ENCODE results near the gene CDCA5.

The CDCA5 gene

GRCh38 chr11:65084598-65085375, 947 bp upstream of the CDCA5 start:
- Histone ChIP-seq H3K9me2 (ENCODE audit: low read depth, low read length) (no peaks in the 10 kb centered on the region), H3F3A (ENCODE audit: insufficient read depth, low read length) (no peaks in the 10 kb centered on the region), H3K4me3 (ENCODE audit: low read depth, low read length, poor library complexity, severe bottlenecking) (peak overlapping the region; percentile 97), H3K4me1 (ENCODE audit: insufficient read depth, low read length, severe bottlenecking) (peaks cover 38% of the 10 kb centered on the region), H3K9me3 (ENCODE audit: low read length) (no peaks in the 10 kb centered on the region), H3K9ac (ENCODE audit: low read length) (peak overlapping the region; percentile 98), H2AFZ (ENCODE audit: low read length) (no peak overlapping the region), H4K20me1 (ENCODE audit: insufficient read depth, low read length) (no peaks in the 10 kb centered on the region), H3K36me3 (ENCODE audit: insufficient read depth, low read length) (peaks cover 63% of the 10 kb centered on the region), H3K79me2 (ENCODE audit: insufficient read depth, low read length) (peaks cover 18% of the 10 kb centered on the region), H3K4me2 (ENCODE audit: low read length) (peak overlapping the region; percentile 98), H3K27me3 (ENCODE audit: insufficient read depth, low read length) (no peaks in the 10 kb centered on the region), H3K27ac (ENCODE audit: low read depth, low read length, poor library complexity, severe bottlenecking) (peak overlapping the region; percentile 51)
- no peak for TF ChIP-seq CTCF (IDR thresholded peaks at IDR 0.05; ENCODE audit: low read length)
- TF ChIP-seq EZH2 (IDR thresholded peaks at IDR 0.05; ENCODE audit: borderline replicate concordance, low read length), result no peak

GRCh38 chr11:65083134-65083833, 556 bp downstream of the CDCA5 start:
- no peaks in the 10 kb centered on the region for H3K9me2 ChIP-seq (ENCODE audit: low read depth, low read length)
- H2AFZ ChIP-seq (ENCODE audit: low read length), result no peak overlapping the region
- TF ChIP-seq EZH2 (IDR thresholded peaks at IDR 0.05; ENCODE audit: borderline replicate concordance, low read length), result no peak
- TF ChIP-seq CTCF (IDR thresholded peaks at IDR 0.05; ENCODE audit: low read length), result no peak
- no peaks in the 10 kb centered on the region for H3F3A ChIP-seq (ENCODE audit: insufficient read depth, low read length)
- H3K4me3 ChIP-seq (ENCODE audit: low read depth, low read length, poor library complexity, severe bottlenecking), result peak overlapping the region; percentile 97
- H3K36me3 ChIP-seq (ENCODE audit: insufficient read depth, low read length), result peaks cover 72% of the 10 kb centered on the region
- H3K27ac ChIP-seq (ENCODE audit: low read depth, low read length, poor library complexity, severe bottlenecking), result peak overlapping the region; percentile 62
- peak overlapping the region; percentile 98 for H3K4me2 ChIP-seq (ENCODE audit: low read length)
- peak overlapping the region; percentile 98 for H3K9ac ChIP-seq (ENCODE audit: low read length)
- no peaks in the 10 kb centered on the region for H3K27me3 ChIP-seq (ENCODE audit: insufficient read depth, low read length)
- no peaks in the 10 kb centered on the region for H4K20me1 ChIP-seq (ENCODE audit: insufficient read depth, low read length)
- peaks cover 18% of the 10 kb centered on the region for H3K79me2 ChIP-seq (ENCODE audit: insufficient read depth, low read length)
- no peaks in the 10 kb centered on the region for H3K9me3 ChIP-seq (ENCODE audit: low read length)
- H3K4me1 ChIP-seq (ENCODE audit: insufficient read depth, low read length, severe bottlenecking), result peaks cover 49% of the 10 kb centered on the region

GRCh38 chr11:65078786-65079342, 5.0 kb downstream of the CDCA5 start:
- peaks cover 74% of the 10 kb centered on the region for H3K36me3 ChIP-seq (ENCODE audit: insufficient read depth, low read length)
- H3K27me3 ChIP-seq (ENCODE audit: insufficient read depth, low read length), result no peaks in the 10 kb centered on the region
- no peaks in the 10 kb centered on the region for H3K9me2 ChIP-seq (ENCODE audit: low read depth, low read length)
- peak overlapping the region; percentile 18; the same call in 1 of the 2 replicates for H3K9ac ChIP-seq (ENCODE audit: low read length)
- no peaks in the 10 kb centered on the region for H4K20me1 ChIP-seq (ENCODE audit: insufficient read depth, low read length)
- H3F3A ChIP-seq (ENCODE audit: insufficient read depth, low read length), result no peaks in the 10 kb centered on the region
- H3K4me2 ChIP-seq (ENCODE audit: low read length), result peak overlapping the region; percentile 49
- H2AFZ ChIP-seq (ENCODE audit: low read length), result no peak overlapping the region
- H3K27ac ChIP-seq (ENCODE audit: low read depth, low read length, poor library complexity, severe bottlenecking), result peak overlapping the region; percentile 69
- no peaks in the 10 kb centered on the region for H3K9me3 ChIP-seq (ENCODE audit: low read length)
- peak overlapping the region; percentile 24 for H3K4me3 ChIP-seq (ENCODE audit: low read depth, low read length, poor library complexity, severe bottlenecking)
- peaks cover 41% of the 10 kb centered on the region for H3K4me1 ChIP-seq (ENCODE audit: insufficient read depth, low read length, severe bottlenecking)
- peaks cover 18% of the 10 kb centered on the region for H3K79me2 ChIP-seq (ENCODE audit: insufficient read depth, low read length)
- TF ChIP-seq CTCF (IDR thresholded peaks at IDR 0.05; ENCODE audit: low read length), result no peak
- no peak for TF ChIP-seq EZH2 (IDR thresholded peaks at IDR 0.05; ENCODE audit: borderline replicate concordance, low read length)

All from OCI-LY1 (cell line).